PC-9 (cell line): ENCODE results near the gene MILR1. TPM values are rescaled to one million over a fixed set of nuclear protein-coding genes. Genes with fewer than 3 reads are reported as not detected.

Source experiments
- BruUV-seq: library from RNA; stranded (reverse); fragments of 400-500 nt; replicated peaks from 2 replicates; lab custom pipeline; 2021; lab: Mats Ljungman, UMichigan
- CTCF ChIA-PET: fragments of 300-600 bp; sonication (Branson Sonifier 250); formaldehyde crosslinking; loops from one replicate; lab custom pipeline; 2022; ENCODE audit warnings: antibody characterized with exemption; lab: Charles Lee
- POLR2A ChIA-PET: fragments of 300-600 bp; sonication (Branson Sonifier 250); formaldehyde crosslinking; loops from one replicate; lab custom pipeline; 2022; ENCODE audit warnings: antibody characterized with exemption; ENCODE audit not compliant: unreplicated experiment; lab: Charles Lee
- DNase-seq, 2 experiments: peaks; one replicate each; pipeline versions ENCODE4 v3.0.0 to v3.0.0-alpha.2; 2015 to 2022; ENCODE audit warnings: mixed read lengths in 1 of 2
- H2AFZ ChIP-seq: fragments of 200-600 bp; sonication (generic); 2 replicates; pipeline ENCODE4 v1.8.1; 2017; ENCODE audit warnings: antibody characterized with exemption
- H3F3A ChIP-seq: fragments of 200-600 bp; sonication (generic); 2 replicates; pipeline ENCODE4 v1.8.1; 2017; ENCODE audit warnings: antibody characterized with exemption, mild to moderate bottlenecking, low read depth; ENCODE audit not compliant: insufficient read depth
- H3K27ac ChIP-seq: fragments of 200-600 bp; sonication (generic); 2 replicates; pipeline ENCODE4 v1.6.1; 2016; ENCODE audit warnings: mixed run types
- H3K27me3 ChIP-seq: fragments of 200-600 bp; sonication (generic); 2 replicates; pipeline ENCODE4 v1.6.1; 2016; ENCODE audit warnings: low read depth, mixed run types; ENCODE audit not compliant: insufficient read depth
- H3K36me3 ChIP-seq: fragments of 200-600 bp; sonication (generic); 2 replicates; pipeline ENCODE4 v1.6.1; 2016; ENCODE audit warnings: low read depth, mixed run types
- H3K4me1 ChIP-seq: fragments of 200-600 bp; sonication (generic); replicated peaks from 2 replicates; pipeline ENCODE4 v1.6.1; 2016; ENCODE audit warnings: mixed run types; ENCODE audit not compliant: insufficient read depth
- H3K4me2 ChIP-seq: fragments of 200-600 bp; sonication (generic); 2 replicates; pipeline ENCODE4 v1.6.1; 2017; ENCODE audit warnings: mixed run types
- H3K4me3 ChIP-seq: fragments of 200-600 bp; sonication (generic); 2 replicates; pipeline ENCODE4 v1.6.1; 2016; ENCODE audit warnings: mixed run types
- H3K79me2 ChIP-seq: fragments of 200-600 bp; sonication (generic); 2 replicates; pipeline ENCODE4 v1.6.1; 2017; ENCODE audit warnings: low read depth, mixed run types
- H3K9me2 ChIP-seq: fragments of 200-600 bp; sonication (generic); 2 replicates; pipeline ENCODE4 v1.8.1; 2017; ENCODE audit warnings: mild to moderate bottlenecking; ENCODE audit not compliant: insufficient read depth
- H3K9me3 ChIP-seq: fragments of 200-600 bp; sonication (generic); 2 replicates; pipeline ENCODE4 v1.8.1; 2016; ENCODE audit warnings: low read depth; ENCODE audit not compliant: insufficient read depth
- H4K20me1 ChIP-seq: fragments of 200-600 bp; sonication (generic); 2 replicates; pipeline ENCODE4 v1.8.1; 2017; ENCODE audit not compliant: insufficient read depth
- EZH2 ChIP-seq: fragments of 200-600 bp; sonication (generic); IDR thresholded peaks from 2 replicates; pipeline ENCODE4 v1.8.0; 2017; ENCODE audit warnings: antibody characterized with exemption, low read depth
- intact Hi-C: fragments of 100-400 bp; cut with micrococcal nuclease; formaldehyde crosslinking; loops from one replicate; pipeline ENCODE4 v1.10.0; 2022; ENCODE audit not compliant: unreplicated experiment
- total RNA-seq: library from RNA; stranded (reverse); gene quantifications from 2 replicates; pipeline ENCODE4 v1.2.3, GENCODE V29; 2021
- TF ChIP-seq, protein P1 (sequence below): fragments of 200-600 bp; sonication (generic); conservative IDR thresholded peaks from 2 replicates; pipeline ENCODE4 v1.6.1; 2017; ENCODE audit warnings: mixed run types, antibody characterized with exemption, mild to moderate bottlenecking, moderate library complexity

The MILR1 gene
- total RNA-seq, 1 experiment from 2014 or later = 25.6 TPM

DNA sequence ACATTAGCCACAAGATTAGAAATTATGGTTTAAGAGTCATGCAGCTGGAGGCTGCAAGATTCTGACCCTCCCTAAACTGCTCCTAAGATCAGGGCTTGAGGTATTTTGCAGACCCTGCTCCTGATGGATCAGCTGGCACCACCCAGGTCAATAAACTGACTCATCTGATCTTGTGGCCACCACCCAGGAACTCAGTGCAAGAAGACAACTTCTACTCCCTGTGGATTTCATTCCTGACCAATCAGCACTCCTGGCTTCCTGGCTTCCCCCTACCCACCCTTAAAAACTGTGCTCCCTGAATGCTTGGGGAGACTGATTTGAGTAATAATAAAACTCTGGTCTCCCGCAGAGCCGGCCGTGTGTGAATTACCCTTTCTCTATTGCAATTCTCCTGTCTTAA, 25.0 kb upstream of the MILR1 start:
- Histone ChIP-seq H3K79me2 (no peaks in the 10 kb centered on the region), H3K9me2 (no peaks in the 10 kb centered on the region), H3K4me1 (peaks cover 24% of the 10 kb centered on the region), H3K36me3 (no peaks in the 10 kb centered on the region), H4K20me1 (no peaks in the 10 kb centered on the region), H3K27me3 (no peaks in the 10 kb centered on the region), H3K27ac (no peak overlapping the region), H3K4me3 (no peak overlapping the region), H3K9me3 (no peaks in the 10 kb centered on the region), H3F3A (peaks cover 59% of the 10 kb centered on the region), H3K4me2 (peak overlapping the region; percentile 6; the same call in 1 of the 2 replicates), H2AFZ (no peak overlapping the region)
- intact Hi-C loops = loop anchor here (5.0 kb wide), 1 partner anchor 223 kb away; no protein-coding TSS in a partner anchor
- DNase-seq = no peak
- ChIA-PET CTCF (interaction anchor here (0.9 kb wide), 1 partner anchor 69 kb away, joined by 3 read pairs; no protein-coding TSS in a partner anchor), POLR2A (no interaction called here)
- TF ChIP-seq, protein P1, sequence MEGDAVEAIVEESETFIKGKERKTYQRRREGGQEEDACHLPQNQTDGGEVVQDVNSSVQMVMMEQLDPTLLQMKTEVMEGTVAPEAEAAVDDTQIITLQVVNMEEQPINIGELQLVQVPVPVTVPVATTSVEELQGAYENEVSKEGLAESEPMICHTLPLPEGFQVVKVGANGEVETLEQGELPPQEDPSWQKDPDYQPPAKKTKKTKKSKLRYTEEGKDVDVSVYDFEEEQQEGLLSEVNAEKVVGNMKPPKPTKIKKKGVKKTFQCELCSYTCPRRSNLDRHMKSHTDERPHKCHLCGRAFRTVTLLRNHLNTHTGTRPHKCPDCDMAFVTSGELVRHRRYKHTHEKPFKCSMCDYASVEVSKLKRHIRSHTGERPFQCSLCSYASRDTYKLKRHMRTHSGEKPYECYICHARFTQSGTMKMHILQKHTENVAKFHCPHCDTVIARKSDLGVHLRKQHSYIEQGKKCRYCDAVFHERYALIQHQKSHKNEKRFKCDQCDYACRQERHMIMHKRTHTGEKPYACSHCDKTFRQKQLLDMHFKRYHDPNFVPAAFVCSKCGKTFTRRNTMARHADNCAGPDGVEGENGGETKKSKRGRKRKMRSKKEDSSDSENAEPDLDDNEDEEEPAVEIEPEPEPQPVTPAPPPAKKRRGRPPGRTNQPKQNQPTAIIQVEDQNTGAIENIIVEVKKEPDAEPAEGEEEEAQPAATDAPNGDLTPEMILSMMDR = no peak
- TF ChIP-seq EZH2 = no peak
- no TSS peak for BruUV-seq

DNA sequence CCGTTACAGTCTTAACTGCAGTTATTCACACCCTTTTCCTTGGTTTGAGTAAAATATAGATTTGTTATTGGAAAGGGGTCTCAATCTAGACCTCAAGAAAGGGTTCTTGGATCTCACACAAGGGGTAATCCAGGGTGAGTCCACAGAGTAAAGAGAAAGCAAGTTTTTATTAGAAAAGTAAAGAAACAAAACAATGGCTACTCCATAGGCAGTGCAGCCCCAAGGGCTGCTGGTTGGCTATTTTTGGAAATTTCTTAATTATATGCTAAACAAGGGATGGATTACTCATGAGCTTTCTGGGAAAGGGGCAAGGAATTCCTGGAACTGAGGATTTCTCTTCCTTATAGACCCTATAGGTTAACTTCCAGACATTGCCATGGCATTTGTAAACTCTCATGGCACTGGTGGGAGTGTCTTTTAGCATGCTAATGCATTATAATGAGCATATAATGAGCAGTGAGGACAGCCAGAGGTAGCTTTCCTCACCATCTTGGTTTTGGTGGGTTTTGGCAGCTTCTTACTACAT, 24.5 kb upstream of the MILR1 start:
- H2AFZ ChIP-seq = no peak overlapping the region
- no peak for TF ChIP-seq EZH2
- TF ChIP-seq, protein P1 = no peak
- intact Hi-C loops = loop anchor here (5.0 kb wide), 1 partner anchor 223 kb away; no protein-coding TSS in a partner anchor
- H3K4me1 ChIP-seq = peaks cover 24% of the 10 kb centered on the region
- H3K27me3 ChIP-seq = no peaks in the 10 kb centered on the region
- H3K36me3 ChIP-seq = no peaks in the 10 kb centered on the region
- peak overlapping the region; percentile 6; the same call in 1 of the 2 replicates for H3K4me2 ChIP-seq
- no peaks in the 10 kb centered on the region for H3K9me3 ChIP-seq
- H3F3A ChIP-seq = peaks cover 54% of the 10 kb centered on the region
- POLR2A ChIA-PET = no interaction called here
- no peaks in the 10 kb centered on the region for H3K79me2 ChIP-seq
- DNase-seq = no peak
- CTCF ChIA-PET = interaction anchor here (0.6 kb wide), 1 partner anchor 27 kb away, joined by 3 read pairs; no protein-coding TSS in a partner anchor
- H3K9me2 ChIP-seq = no peaks in the 10 kb centered on the region
- BruUV-seq = no TSS peak
- no peaks in the 10 kb centered on the region for H4K20me1 ChIP-seq
- H3K27ac ChIP-seq = no peak overlapping the region
- H3K4me3 ChIP-seq = no peak overlapping the region

DNA sequence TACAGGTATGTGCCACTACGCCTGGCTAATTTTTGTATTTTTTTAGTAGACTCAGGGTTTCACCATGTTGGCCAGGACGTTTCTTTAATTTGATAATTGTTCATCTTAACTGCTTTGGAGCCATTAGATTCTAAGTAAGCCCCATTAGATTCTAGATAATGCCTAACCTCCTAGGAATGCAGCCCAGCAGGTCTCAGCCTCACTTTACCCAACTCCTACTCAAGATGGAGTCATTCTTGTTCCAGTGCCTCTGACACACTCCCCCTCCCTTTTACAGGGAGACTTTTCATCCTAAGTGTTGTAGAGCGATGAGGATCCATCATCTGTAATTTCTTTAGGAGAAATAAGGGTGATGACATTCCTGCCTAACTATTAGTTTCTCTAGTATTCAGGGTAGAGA, 23.7 kb upstream of the MILR1 start:
- Histone ChIP-seq H2AFZ (no peak overlapping the region), H3K27me3 (no peaks in the 10 kb centered on the region), H3K9me2 (no peaks in the 10 kb centered on the region), H3K9me3 (no peaks in the 10 kb centered on the region), H4K20me1 (no peaks in the 10 kb centered on the region), H3K4me1 (peaks cover 24% of the 10 kb centered on the region), H3K36me3 (no peaks in the 10 kb centered on the region), H3K79me2 (no peaks in the 10 kb centered on the region), H3K27ac (no peak overlapping the region), H3F3A (peaks cover 47% of the 10 kb centered on the region), H3K4me2 (0 out of 2 replicates have a peak overlapping the region, but pooled peaks have one; percentile 1), H3K4me3 (no peak overlapping the region)
- BruUV-seq = no TSS peak
- ChIA-PET POLR2A (no interaction called here), CTCF (no interaction called here)
- TF ChIP-seq, protein P1 = no peak
- TF ChIP-seq EZH2 = no peak
- intact Hi-C loops = no loop called here
- no peak for DNase-seq
